SK-N-MC (cell line): ENCODE results near the gene LSM14A.

ENCODE experiments used
- EZH2 ChIP-seq: fragments of 200-600 bp; sonication (generic); IDR thresholded peaks from one replicate; pipeline ENCODE4 v1.6.1; 2017; ENCODE audit warnings: antibody characterized with exemption
- POLR2AphosphoS5 ChIP-seq: IDR thresholded peaks from 2 replicates; pipeline ENCODE4 v1.6.1; 2012; ENCODE audit warnings: mild to moderate bottlenecking, low read depth, low read length, borderline replicate concordance

GRCh38 chr19:34131100-34131499 is 41.2 kb upstream of the LSM14A start:
- TF ChIP-seq EZH2 = no peak
- no peak for TF ChIP-seq POLR2AphosphoS5
